Trophoblast cell (in vitro differentiated cells and primary cell): ENCODE measurements around the gene TMEM161B.
A peak's percentile ranks its signal among the peaks of the same experiment; 100 is the strongest.

Source experiments
- DNase-seq, 2 donors: peaks; one replicate each; pipeline ENCODE4 v3.0.0-alpha.2; 2016
- H2AFZ ChIP-seq: 2 replicates; pipeline ENCODE4 v1.6.1; 2013; ENCODE audit warnings: low read length, moderate library complexity, mild to moderate bottlenecking; ENCODE audit not compliant: insufficient read depth, poor library complexity
- H2AK5ac ChIP-seq: 2 replicates; pipeline ENCODE4 v1.6.1; 2013; ENCODE audit warnings: mild to moderate bottlenecking, low read length
- H2BK120ac ChIP-seq: 2 replicates; pipeline ENCODE4 v1.6.1; 2013; ENCODE audit warnings: low read length, mild to moderate bottlenecking, moderate library complexity; ENCODE audit not compliant: insufficient read depth, poor library complexity
- H2BK12ac ChIP-seq: 2 replicates; pipeline ENCODE4 v1.6.1; 2013; ENCODE audit warnings: mild to moderate bottlenecking, low read length, moderate library complexity
- H2BK5ac ChIP-seq: 2 replicates; pipeline ENCODE4 v1.6.1; 2013; ENCODE audit warnings: low read length, low read depth, moderate library complexity, mild to moderate bottlenecking; ENCODE audit not compliant: poor library complexity
- H3K14ac ChIP-seq: 2 replicates; pipeline ENCODE4 v1.6.1; 2013; ENCODE audit warnings: mild to moderate bottlenecking, low read length
- H3K18ac ChIP-seq: 2 replicates; pipeline ENCODE4 v1.6.1; 2013; ENCODE audit warnings: mild to moderate bottlenecking, low read length
- H3K23ac ChIP-seq: 2 replicates; pipeline ENCODE4 v1.6.1; 2013; ENCODE audit warnings: low read length
- H3K27ac ChIP-seq: 2 replicates; pipeline ENCODE4 v1.5.1; 2013; ENCODE audit warnings: low read depth, mild to moderate bottlenecking, inconsistent platforms, low read length, moderate library complexity
- H3K27me3 ChIP-seq: 2 replicates; pipeline ENCODE4 v1.6.1; 2013; ENCODE audit warnings: inconsistent platforms, mild to moderate bottlenecking, low read length, moderate library complexity; ENCODE audit not compliant: insufficient read depth
- H3K36me3 ChIP-seq, 2 experiments: 1 replicate in 1 of 2; 2 replicates in 1 of 2; pipeline ENCODE4 v1.6.1; 2013; ENCODE audit warnings: low read length in 2 of 2, mild to moderate bottlenecking in 2 of 2, moderate library complexity in 1 of 2; ENCODE audit not compliant: insufficient read depth in 2 of 2, control insufficient read depth in 1 of 2
- H3K4ac ChIP-seq: 2 replicates; pipeline ENCODE4 v1.6.1; 2013; ENCODE audit warnings: low read depth, mild to moderate bottlenecking, low read length, moderate library complexity
- H3K4me1 ChIP-seq, 2 experiments: 1 replicate in 1 of 2; 2 replicates in 1 of 2; pipeline ENCODE4 v1.6.1; 2013; ENCODE audit warnings: low read length in 2 of 2, mild to moderate bottlenecking in 2 of 2, moderate library complexity in 1 of 2; ENCODE audit not compliant: insufficient read depth in 2 of 2, control insufficient read depth in 1 of 2
- H3K4me2 ChIP-seq: 2 replicates; pipeline ENCODE4 v1.6.1; 2013; ENCODE audit warnings: inconsistent platforms, mild to moderate bottlenecking, low read length, moderate library complexity
- H3K4me3 ChIP-seq: 2 replicates; pipeline ENCODE4 v1.5.1; 2013; ENCODE audit warnings: mild to moderate bottlenecking, low read depth, low read length, inconsistent platforms
- H3K79me1 ChIP-seq: one replicate; pipeline ENCODE4 v1.6.1; 2013; ENCODE audit warnings: low read length
- H3K79me2 ChIP-seq: 2 replicates; pipeline ENCODE4 v1.6.1; 2013; ENCODE audit warnings: low read length, mild to moderate bottlenecking; ENCODE audit not compliant: control insufficient read depth, insufficient read depth, poor library complexity
- H3K9ac ChIP-seq: 2 replicates; pipeline ENCODE4 v1.6.1; 2013; ENCODE audit warnings: mild to moderate bottlenecking, low read length
- H3K9me3 ChIP-seq: 2 replicates; pipeline ENCODE4 v1.6.1; 2013; ENCODE audit warnings: low read depth, mild to moderate bottlenecking, control low read depth, inconsistent platforms, low read length; ENCODE audit not compliant: insufficient read depth
- H4K12ac ChIP-seq: 2 replicates; pipeline ENCODE4 v1.6.1; 2013; ENCODE audit warnings: low read depth, mild to moderate bottlenecking, low read length, moderate library complexity
- H4K8ac ChIP-seq: 2 replicates; pipeline ENCODE4 v1.6.1; 2013; ENCODE audit warnings: low read depth, mild to moderate bottlenecking, low read length, moderate library complexity
- H4K91ac ChIP-seq: one replicate; pipeline ENCODE4 v1.6.1; 2013; ENCODE audit warnings: low read depth, mild to moderate bottlenecking, low read length, moderate library complexity
- WGBS: extraction: QIAGEN DNeasy Blood & Tissue Kit; methylation state at CpG from one replicate; pipeline ENCODE4 v1.1.7; 2013; ENCODE audit warnings: missing lambda C conversion rate; ENCODE audit not compliant: insufficient read length, insufficient coverage; ENCODE audit errors: extremely low coverage; 5-methylcytosine and 5-hydroxymethylcytosine counted together

TMEM161B gene

DNA sequence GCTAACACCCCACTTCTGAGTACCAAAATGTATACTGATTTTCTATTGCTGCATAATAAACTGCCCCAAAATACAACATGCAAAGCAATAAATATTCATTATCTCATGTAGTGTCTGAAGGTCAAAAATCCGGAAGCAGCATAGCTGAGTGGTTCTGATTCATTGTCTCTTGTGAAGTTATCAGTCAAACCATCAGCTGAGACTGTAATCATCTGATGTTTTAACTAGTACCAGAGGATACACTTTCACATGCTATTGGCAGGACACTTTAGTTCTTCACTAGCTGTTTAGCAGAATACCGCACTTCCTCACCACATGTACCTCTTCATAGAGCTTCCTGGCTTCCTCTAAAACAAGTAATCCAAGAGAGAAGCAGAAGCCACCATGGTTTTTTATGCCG lies 12.7 kb upstream of the TMEM161B start:
- Histone ChIP-seq H2AFZ (no peak overlapping the region), H3K23ac (no peak overlapping the region), H4K8ac (no peak overlapping the region), H3K4me3 (no peak overlapping the region), H3K4me2 (no peak overlapping the region), H4K12ac (no peak overlapping the region), H3K79me2 (no peaks in the 10 kb centered on the region), H3K14ac (no peak overlapping the region), H3K79me1 (no peaks in the 10 kb centered on the region), H4K91ac (no peak overlapping the region), H3K36me3 (peaks cover 0 to 1% of the 10 kb centered on the region in 2 experiments), H3K4me1 (no peaks in the 10 kb centered on the region), H3K18ac (no peak overlapping the region), H2BK12ac (no peak overlapping the region), H2BK5ac (no peak overlapping the region), H3K27ac (no peak overlapping the region), H2BK120ac (no peak overlapping the region), H2AK5ac (no peak overlapping the region), H3K9me3 (no peaks in the 10 kb centered on the region), H3K4ac (no peak overlapping the region), H3K27me3 (no peaks in the 10 kb centered on the region), H3K9ac (no peak overlapping the region)
- no CpG with 5 or more reads among the region's 3 CpGs for WGBS
- peak in 1 of 2 donors; percentile 25 for DNase-seq

- Histone ChIP-seq H3K27me3 (no peaks in the 10 kb centered on the region), H3K4me3 (no peak overlapping the region), H2BK12ac (no peak overlapping the region), H2AK5ac (no peak overlapping the region), H4K8ac (no peak overlapping the region), H4K91ac (no peak overlapping the region), H3K27ac (no peak overlapping the region), H3K14ac (no peak overlapping the region), H3K4me2 (no peak overlapping the region), H3K4me1 (no peaks in the 10 kb centered on the region), H3K9me3 (no peaks in the 10 kb centered on the region), H3K18ac (no peak overlapping the region), H2AFZ (no peak overlapping the region), H4K12ac (no peak overlapping the region), H3K9ac (no peak overlapping the region), H3K23ac (no peak overlapping the region), H3K79me2 (no peaks in the 10 kb centered on the region), H3K36me3 (peaks cover 1 to 2% of the 10 kb centered on the region in 2 experiments), H2BK5ac (no peak overlapping the region), H3K79me1 (no peaks in the 10 kb centered on the region), H3K4ac (no peak overlapping the region), H2BK120ac (no peak overlapping the region)
- no peak for DNase-seq
- WGBS, result no CpG with 5 or more reads among the region's 1 CpG
These were observed 10.9 kb upstream of the TMEM161B start for GRCh38 chr5:88279584-88279983.

- no peaks in the 10 kb centered on the region for H3K27me3 ChIP-seq
- H3K18ac ChIP-seq, result no peak overlapping the region
- H2BK5ac ChIP-seq, result no peak overlapping the region
- H3K4me3 ChIP-seq, result no peak overlapping the region
- no peak overlapping the region for H4K8ac ChIP-seq
- no peaks in the 10 kb centered on the region for H3K79me1 ChIP-seq
- peaks cover 0 to 2% of the 10 kb centered on the region in 2 experiments for H3K36me3 ChIP-seq
- H4K12ac ChIP-seq, result no peak overlapping the region
- no peak overlapping the region for H3K4me2 ChIP-seq
- H3K27ac ChIP-seq, result no peak overlapping the region
- no peak overlapping the region for H2AFZ ChIP-seq
- H3K79me2 ChIP-seq, result no peaks in the 10 kb centered on the region
- H3K9ac ChIP-seq, result no peak overlapping the region
- no peak overlapping the region for H2AK5ac ChIP-seq
- WGBS, result no CpG with 5 or more reads among the region's 1 CpG
- no peak overlapping the region for H3K4ac ChIP-seq
- H3K4me1 ChIP-seq, result no peaks in the 10 kb centered on the region
- H2BK12ac ChIP-seq, result no peak overlapping the region
- H3K9me3 ChIP-seq, result no peaks in the 10 kb centered on the region
- no peak for DNase-seq
- no peak overlapping the region for H4K91ac ChIP-seq
- no peak overlapping the region for H2BK120ac ChIP-seq
- H3K14ac ChIP-seq, result no peak overlapping the region
- H3K23ac ChIP-seq, result no peak overlapping the region
These were observed 7.7 kb upstream of the TMEM161B start for GRCh38 chr5:88276378-88276777.

DNA sequence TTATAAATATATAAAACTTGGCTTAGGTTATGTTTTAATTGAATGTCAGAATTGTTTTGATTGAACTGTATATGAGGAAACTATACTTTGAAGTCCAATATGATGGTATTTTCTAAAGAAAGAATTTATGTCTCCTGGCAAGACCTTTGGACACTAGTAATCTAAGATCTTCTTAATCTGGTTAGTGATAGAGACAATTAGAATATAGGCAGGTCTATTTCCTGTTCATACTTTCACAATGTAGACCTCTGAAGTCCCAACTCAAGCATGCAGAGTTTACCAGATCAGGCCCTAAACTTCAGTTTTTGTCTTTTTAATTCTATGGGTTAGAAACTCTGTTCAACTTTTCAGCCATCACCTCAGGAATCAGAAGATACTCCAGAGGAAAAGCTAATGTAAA lies 6.9 kb upstream of the TMEM161B start:
- H3K27ac ChIP-seq, result no peak overlapping the region
- H4K12ac ChIP-seq, result no peak overlapping the region
- H3K27me3 ChIP-seq, result no peaks in the 10 kb centered on the region
- no peak overlapping the region for H2BK12ac ChIP-seq
- H3K9ac ChIP-seq, result no peak overlapping the region
- no peak overlapping the region for H3K18ac ChIP-seq
- H3K23ac ChIP-seq, result no peak overlapping the region
- no peak overlapping the region for H2BK120ac ChIP-seq
- DNase-seq, result no peak
- no peaks in the 10 kb centered on the region for H3K9me3 ChIP-seq
- no peaks in the 10 kb centered on the region for H3K79me2 ChIP-seq
- no peak overlapping the region for H2AK5ac ChIP-seq
- H3K4ac ChIP-seq, result no peak overlapping the region
- H4K8ac ChIP-seq, result no peak overlapping the region
- no peak overlapping the region for H3K14ac ChIP-seq
- no peak overlapping the region for H2BK5ac ChIP-seq
- H3K4me1 ChIP-seq, result no peaks in the 10 kb centered on the region
- no peak overlapping the region for H3K4me2 ChIP-seq
- H4K91ac ChIP-seq, result no peak overlapping the region
- H3K79me1 ChIP-seq, result no peaks in the 10 kb centered on the region
- H3K4me3 ChIP-seq, result no peak overlapping the region
- H2AFZ ChIP-seq, result no peak overlapping the region
- H3K36me3 ChIP-seq, result peaks cover 0 to 2% of the 10 kb centered on the region in 2 experiments
